Mucosa of descending colon (tissue), 3 donors: ENCODE results near the gene ATRN. TPM values are rescaled to one million over a fixed set of nuclear protein-coding genes. Genes with fewer than 3 reads are reported as not detected.
"Not testable (repeated sequence)": the region's sequence is repeated elsewhere in the genome, so short reads cannot be mapped to it uniquely, and the experiment has no call there.

ENCODE experiments used
- ATAC-seq: fragments of 200-7000 bp; cut with Tn5 transposase; one replicate; pipeline ENCODE4 v1.9.1; 2020; ENCODE audit warnings: mild to moderate bottlenecking, moderate library complexity
- DNase-seq, 3 donors: peaks; one replicate each; pipeline ENCODE4 v3.0.0-alpha.2; 2020
- H3K36me3 ChIP-seq: fragments of 200-600 bp; one replicate; pipeline ENCODE4 v1.8.0; 2021; ENCODE audit warnings: low read depth, mild to moderate bottlenecking
- H3K4me1 ChIP-seq: fragments of 200-600 bp; one replicate; pipeline ENCODE4 v1.8.0; 2021; ENCODE audit warnings: low read depth, mild to moderate bottlenecking
- H3K4me3 ChIP-seq: fragments of 200-600 bp; one replicate; pipeline ENCODE4 v1.8.0; 2021; ENCODE audit warnings: mild to moderate bottlenecking
- H3K9me3 ChIP-seq: fragments of 200-600 bp; one replicate; pipeline ENCODE4 v1.8.0; 2021; ENCODE audit warnings: mild to moderate bottlenecking
- CTCF ChIP-seq: fragments of 200-600 bp; IDR thresholded peaks from one replicate; pipeline ENCODE4 v1.8.0; 2022; ENCODE audit warnings: antibody characterized with exemption, mild to moderate bottlenecking
- intact Hi-C, 2 donors: fragments of 100-400 bp; cut with DNase I in 1 of 2; cut with micrococcal nuclease in 1 of 2; formaldehyde crosslinking; loops; one replicate each; pipeline versions ENCODE4 v1.11.0 to v1.11.1; 2022; cut with DNase I, micrococcal nuclease
- total RNA-seq, 3 donors: library from RNA; stranded (reverse); fragmentation: NEBNext Ultra II Directional in 2 of 3; extraction: Animal tissue kit (Norgen Biotek cat#: 25700) in 2 of 3; gene quantifications; one replicate each; pipeline versions ENCODE4 v1.2.1 to v1.2.4, GENCODE V29; 2021 to 2023
- donor health status: DM: no; HTN: no; CAD: no; lungs with moderate emphysema.
- donor health status: DM: no; HTN: no; CAD: no.
- donor health status: DM: no; HTN: yes; CAD: no.

Gene ATRN
- total RNA-seq, 3 donors from 2014 or later = 22.1 to 28.2 (median 23.7) TPM

GRCh38 chr20:3612795-3613572 lies 142.2 kb downstream of the ATRN start:
- TF ChIP-seq CTCF = no peak
- Histone ChIP-seq H3K36me3 (no peaks in the 10 kb centered on the region), H3K9me3 (no peaks in the 10 kb centered on the region), H3K4me3 (no peak overlapping the region), H3K4me1 (no peaks in the 10 kb centered on the region)
- intact Hi-C loops = no loop called here
- DNase-seq (no peak), ATAC-seq (no peak)

- Histone ChIP-seq H3K4me3 (no peak overlapping the region), H3K4me1 (no peaks in the 10 kb centered on the region), H3K36me3 (no peaks in the 10 kb centered on the region), H3K9me3 (no peaks in the 10 kb centered on the region)
- ATAC-seq = no peak
- DNase-seq = no peak
- TF ChIP-seq CTCF = no peak
- intact Hi-C loops = no loop called here
Measured at GRCh38 chr20:3613821-3614440, 143.1 kb downstream of the ATRN start.

- DNase-seq (no peak), ATAC-seq (no peak)
- intact Hi-C loops = no loop called here
- H3K36me3 ChIP-seq = no peaks in the 10 kb centered on the region
- no peaks in the 10 kb centered on the region for H3K4me1 ChIP-seq
- H3K4me3 ChIP-seq = no peak overlapping the region
- no peaks in the 10 kb centered on the region for H3K9me3 ChIP-seq
- TF ChIP-seq CTCF = no peak
Measured at GRCh38 chr20:3614466-3614865, 143.6 kb downstream of the ATRN start.

- H3K4me1 ChIP-seq, H3K4me3 ChIP-seq, intact Hi-C loops, H3K9me3 ChIP-seq, DNase-seq, H3K36me3 ChIP-seq, ATAC-seq: not testable (repeated sequence)
Measured at GRCh38 chr20:3615171-3615840, 144.5 kb downstream of the ATRN start.

- TF ChIP-seq CTCF = no peak
- H3K36me3 ChIP-seq = no peaks in the 10 kb centered on the region
- ATAC-seq (peak; percentile 18), DNase-seq (no peak)
- no peaks in the 10 kb centered on the region for H3K4me1 ChIP-seq
- H3K4me3 ChIP-seq = no peak overlapping the region
- H3K9me3 ChIP-seq = no peaks in the 10 kb centered on the region
- intact Hi-C loops = no loop called here
Measured at GRCh38 chr20:3616250-3616649, 145.4 kb downstream of the ATRN start.

- Histone ChIP-seq H3K4me3 (no peak overlapping the region), H3K36me3 (no peaks in the 10 kb centered on the region), H3K9me3 (no peaks in the 10 kb centered on the region), H3K4me1 (no peaks in the 10 kb centered on the region)
- ATAC-seq (no peak), DNase-seq (no peak)
- intact Hi-C loops = no loop called here
- TF ChIP-seq CTCF = no peak
Measured at GRCh38 chr20:3621111-3621510, 150.3 kb downstream of the ATRN start.
